Endometrial microvascular endothelial cells (primary cell): Measurements from ENCODE around the gene DYNLT5. TPM values are rescaled to one million over a fixed set of nuclear protein-coding genes. Genes with fewer than 3 reads are reported as not detected.
"Not testable (repeated sequence)": the region's sequence is repeated elsewhere in the genome, so short reads cannot be mapped to it uniquely, and the experiment has no call there.

Experiments
- in situ Hi-C: cut with HindIII; loops from 2 replicates; pipeline ENCODE4 v1.10.0; 2017; ENCODE audit warnings: low sequenced_read_pairs, low pct_unique_long_range_greater_than_20kb; ENCODE audit errors: inconsistent ontology term
- total RNA-seq: library from RNA; depleted of rRNA; stranded (reverse); fragments of >200 nt; gene quantifications from one replicate; pipeline ENCODE4 v1.2.3, GENCODE V29; 2015; ENCODE audit errors: inconsistent ontology term

The DYNLT5 gene
- total RNA-seq, 1 donor from 2014 or later, result 0.84 TPM

DNA sequence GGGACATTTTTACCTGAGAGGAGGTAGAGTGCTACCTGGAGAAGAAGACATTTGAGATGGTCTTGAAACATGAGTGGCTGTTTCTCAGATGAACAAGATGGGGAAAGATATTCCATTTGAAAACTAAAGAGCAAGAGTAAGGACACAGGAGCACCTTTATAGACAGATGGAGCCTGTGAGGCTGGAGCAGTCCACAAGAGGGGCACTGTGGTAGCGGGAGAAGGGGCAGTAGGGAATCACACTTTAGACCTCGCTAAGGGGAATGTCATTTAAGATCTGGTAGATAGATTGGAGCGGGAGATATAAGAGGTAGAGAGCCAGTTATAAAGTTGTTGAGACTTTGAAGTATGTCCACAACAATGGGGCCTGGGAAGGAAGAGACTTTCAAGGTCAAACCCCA lies 23.4 kb downstream of the DYNLT5 start:
- in situ Hi-C loops, result no loop called here

- in situ Hi-C loops, result no loop called here
These were observed 25.6 kb downstream of the DYNLT5 start for GRCh38 chr1:66777831-66778230.

DNA sequence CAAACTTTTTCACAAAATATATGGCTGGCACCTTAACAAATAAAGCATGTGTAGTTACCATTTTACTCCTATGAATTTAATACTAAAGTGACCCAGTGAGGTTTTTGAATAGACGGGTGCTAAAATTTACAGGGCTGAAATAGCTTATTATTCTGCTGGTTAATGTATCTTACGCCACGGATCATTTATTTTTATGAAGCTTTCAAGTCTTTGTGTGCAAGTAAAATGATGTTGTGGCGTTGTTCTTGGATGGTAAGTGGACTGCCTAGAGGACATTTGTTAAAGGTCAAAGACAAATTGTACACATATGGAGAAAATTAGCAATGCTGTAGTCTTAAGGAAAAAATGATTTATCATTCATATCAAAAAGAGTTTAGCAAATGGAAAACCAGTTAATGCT lies 26.0 kb downstream of the DYNLT5 start:
- in situ Hi-C loops, result no loop called here

DNA sequence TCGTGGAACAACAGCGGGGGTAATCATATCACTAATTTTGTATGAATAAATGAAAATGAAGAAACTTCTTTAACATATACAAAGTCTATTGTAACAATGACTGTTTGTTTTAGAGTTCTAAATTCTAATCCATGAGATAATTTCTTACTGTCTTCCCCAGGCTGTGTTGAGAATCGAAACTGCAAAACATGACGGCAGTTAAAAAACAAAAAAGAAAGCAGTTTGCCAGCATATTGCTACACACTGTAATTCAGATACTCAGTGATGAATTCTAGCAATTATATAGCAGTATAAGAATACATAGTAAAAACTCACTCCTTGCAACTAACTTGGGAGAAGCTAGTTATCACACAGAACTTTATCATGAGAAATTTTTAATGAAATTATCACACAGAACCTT lies 26.7 kb downstream of the DYNLT5 start:
- in situ Hi-C loops, result no loop called here

DNA sequence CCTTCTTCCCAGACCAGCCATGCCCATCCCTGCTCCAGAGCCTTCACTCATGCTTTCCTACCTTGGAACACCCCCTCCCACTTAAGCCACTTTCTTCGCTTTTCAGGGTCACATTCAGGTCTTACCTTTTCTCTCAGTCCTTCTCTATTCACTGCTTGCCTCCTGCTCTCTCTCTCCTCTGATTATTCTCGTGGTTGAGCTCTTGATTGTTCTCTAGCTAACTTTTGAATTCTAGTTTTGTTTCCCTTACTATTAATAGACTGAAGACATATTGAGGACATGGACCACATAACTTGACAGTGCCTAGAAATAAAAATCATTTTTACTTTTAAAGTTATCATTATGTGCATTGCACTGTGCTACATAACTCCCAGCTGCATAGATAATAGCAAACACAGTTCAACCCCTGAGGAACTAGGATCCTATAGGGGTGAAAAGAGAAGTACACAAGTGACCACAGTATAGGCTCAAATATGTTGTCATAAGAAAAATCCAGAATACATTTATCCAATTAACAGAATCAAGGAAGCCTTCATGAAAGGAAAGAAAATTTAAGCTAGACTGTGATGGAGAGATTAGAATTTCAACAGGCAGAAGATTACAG lies 27.3 kb downstream of the DYNLT5 start:
- in situ Hi-C loops, result no loop called here

- in situ Hi-C loops, result not testable (repeated sequence)
These were observed 33.5 kb downstream of the DYNLT5 start for GRCh38 chr1:66785800-66786199.

GRCh38 chr1:66787641-66788040 lies 35.4 kb downstream of the DYNLT5 start:
- in situ Hi-C loops, result no loop called here

GRCh38 chr1:66788231-66788939 lies 36.1 kb downstream of the DYNLT5 start:
- in situ Hi-C loops, result no loop called here

GRCh38 chr1:66791621-66792610 lies 39.7 kb downstream of the DYNLT5 start:
- in situ Hi-C loops, result no loop called here

- in situ Hi-C loops, result not testable (repeated sequence)
These were observed 43.6 kb downstream of the DYNLT5 start for GRCh38 chr1:66795839-66796238.

DNA sequence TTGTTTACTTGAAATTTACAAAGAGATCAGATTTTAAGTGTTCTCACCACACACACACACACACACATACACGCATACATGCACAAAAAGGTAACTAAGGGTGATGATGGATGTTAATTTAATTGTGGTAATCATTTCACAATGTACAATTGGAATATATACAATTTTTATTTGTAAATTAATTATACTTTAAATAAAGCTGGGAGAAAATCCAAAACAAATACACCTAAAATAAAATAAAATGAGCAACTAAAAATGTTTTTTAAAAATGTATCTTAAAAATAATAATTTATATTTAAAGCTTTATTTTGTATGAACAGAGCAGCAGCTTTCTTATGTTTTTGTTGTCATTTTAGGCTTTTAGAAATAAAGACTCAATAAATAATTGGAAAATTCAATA lies 57.0 kb downstream of the DYNLT5 start:
- in situ Hi-C loops, result no loop called here

DNA sequence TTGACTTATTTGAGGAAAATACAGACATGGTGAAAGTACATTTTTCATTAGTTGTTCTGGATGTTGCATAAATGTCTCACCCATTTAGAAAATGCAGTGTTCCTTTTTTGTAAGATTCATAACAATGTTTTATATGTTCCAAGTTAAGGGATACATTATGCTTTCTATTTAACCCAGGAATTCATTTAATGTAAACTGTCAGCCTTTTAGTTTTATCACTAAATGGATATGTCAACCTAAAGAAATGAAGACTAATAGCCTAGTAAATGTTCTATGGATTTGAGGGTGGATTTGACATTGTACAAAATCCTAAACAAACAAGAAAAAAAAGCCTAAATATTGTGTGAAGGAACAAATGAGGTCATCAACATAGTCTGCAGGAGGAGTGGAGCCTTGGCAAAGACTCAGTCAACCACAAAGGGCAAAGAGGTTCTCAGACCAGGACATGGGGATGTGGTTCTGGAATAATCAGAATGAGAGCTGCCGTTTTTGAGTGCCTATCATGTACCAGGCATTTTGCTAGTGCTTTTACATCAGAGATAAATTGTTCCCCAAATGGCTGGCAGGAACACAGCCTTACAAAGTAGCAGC lies 57.6 kb downstream of the DYNLT5 start:
- in situ Hi-C loops, result no loop called here

DNA sequence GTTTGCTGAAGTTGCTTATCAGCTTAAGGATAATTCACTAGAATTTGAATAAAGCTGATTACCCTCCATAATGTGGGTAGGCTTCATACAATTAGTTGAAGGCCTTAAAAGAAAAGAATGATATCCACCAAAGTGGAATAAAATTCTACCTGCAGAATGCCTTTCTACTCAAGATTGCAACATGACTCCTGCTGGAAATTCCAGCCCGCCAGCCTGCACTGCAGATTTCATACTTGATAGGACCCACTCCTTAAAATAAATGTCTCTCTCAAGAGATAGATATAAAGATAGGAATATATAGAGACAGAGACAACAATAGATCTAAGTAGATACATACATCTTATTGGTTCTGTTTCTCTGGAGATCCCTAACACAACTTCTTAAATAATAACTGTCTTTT lies 72.5 kb downstream of the DYNLT5 start:
- in situ Hi-C loops, result no loop called here

Other genes with a start within 250 kb of the DYNLT5 start
- 0.46 TPM for gene SGIP1, start 218.3 kb upstream of the DYNLT5 start, total RNA-seq
- not detected for gene INSL5, start 48.8 kb downstream of the DYNLT5 start, total RNA-seq
- 1.7 TPM for gene DNAI4, start 172.4 kb downstream of the DYNLT5 start, total RNA-seq
- 24.5 TPM for gene MIER1, start 172.5 kb downstream of the DYNLT5 start, total RNA-seq